OCI-LY1 (cell line): ENCODE results near the gene NAV2.

Experiments used
- H2AFZ ChIP-seq: fragments of 200-600 bp; sonication (generic), shearing (Covaris generic); 2 replicates; pipeline ENCODE4 v1.6.0; 2014; ENCODE audit warnings: antibody characterized with exemption, mild to moderate bottlenecking, low read length
- H3F3A ChIP-seq: fragments of 200-600 bp; sonication (generic), shearing (Covaris generic); 2 replicates; pipeline ENCODE4 v1.6.0; 2014; ENCODE audit warnings: mild to moderate bottlenecking, antibody characterized with exemption, low read length, moderate library complexity; ENCODE audit not compliant: insufficient read depth
- H3K27ac ChIP-seq: fragments of 200-600 bp; sonication (generic); 2 replicates; pipeline ENCODE4 v1.5.1; 2014; ENCODE audit warnings: low read length, mixed run types, mild to moderate bottlenecking, low read depth; ENCODE audit not compliant: poor library complexity, severe bottlenecking
- H3K27me3 ChIP-seq: fragments of 200-600 bp; sonication (generic); 2 replicates; pipeline ENCODE4 v1.6.0; 2014; ENCODE audit warnings: antibody characterized with exemption, mild to moderate bottlenecking, low read length, moderate library complexity; ENCODE audit not compliant: insufficient read depth
- H3K36me3 ChIP-seq: fragments of 200-600 bp; sonication (generic); 2 replicates; pipeline ENCODE4 v1.6.1; 2014; ENCODE audit warnings: mild to moderate bottlenecking, antibody characterized with exemption, low read length, moderate library complexity, mixed read lengths; ENCODE audit not compliant: insufficient read depth
- H3K4me1 ChIP-seq: fragments of 200-600 bp; sonication (generic); 2 replicates; pipeline ENCODE4 v1.5.1; 2014; ENCODE audit warnings: mild to moderate bottlenecking, low read length, moderate library complexity; ENCODE audit not compliant: insufficient read depth, severe bottlenecking
- H3K4me2 ChIP-seq: fragments of 200-600 bp; sonication (generic), shearing (Covaris generic); 2 replicates; pipeline ENCODE4 v1.6.1; 2014; ENCODE audit warnings: low read length
- H3K4me3 ChIP-seq: fragments of 200-600 bp; sonication (generic); 2 replicates; pipeline ENCODE4 v1.5.1; 2014; ENCODE audit warnings: low read length, low read depth, mild to moderate bottlenecking, mixed read lengths; ENCODE audit not compliant: poor library complexity, severe bottlenecking
- H3K79me2 ChIP-seq: fragments of 200-600 bp; shearing (Covaris generic); 2 replicates; pipeline ENCODE4 v1.6.1; 2016; ENCODE audit warnings: mixed run types, low read length, mixed read lengths; ENCODE audit not compliant: insufficient read depth
- H3K9ac ChIP-seq: fragments of 200-600 bp; sonication (generic), shearing (Covaris generic); 2 replicates; pipeline ENCODE4 v1.6.1; 2014; ENCODE audit warnings: mild to moderate bottlenecking, low read length, mixed read lengths
- H3K9me2 ChIP-seq: fragments of 200-600 bp; sonication (generic), shearing (Covaris generic); 2 replicates; pipeline ENCODE4 v1.6.1; 2014; ENCODE audit warnings: low read depth, mild to moderate bottlenecking, low read length, mixed read lengths
- H3K9me3 ChIP-seq: fragments of 200-600 bp; shearing (Covaris generic); 2 replicates; pipeline ENCODE4 v1.6.1; 2014; ENCODE audit warnings: low read length, mixed read lengths
- H4K20me1 ChIP-seq: fragments of 200-600 bp; sonication (generic), shearing (Covaris generic); 2 replicates; pipeline ENCODE4 v1.6.0; 2016; ENCODE audit warnings: mild to moderate bottlenecking, low read length; ENCODE audit not compliant: insufficient read depth
- EZH2 ChIP-seq: fragments of 200-600 bp; sonication (generic), shearing (Covaris generic); IDR thresholded peaks from 2 replicates; pipeline ENCODE4 v1.8.0; 2017; ENCODE audit warnings: borderline replicate concordance, mixed run types, mild to moderate bottlenecking, antibody characterized with exemption, low read length, moderate library complexity, mixed read lengths
- TF ChIP-seq, protein P1 (sequence below): fragments of 200-600 bp; sonication (generic), shearing (Covaris generic); IDR thresholded peaks from 2 replicates; pipeline ENCODE4 v1.5.1; 2017; ENCODE audit warnings: mild to moderate bottlenecking, antibody characterized with exemption, low read length, moderate library complexity, mixed read lengths

Gene NAV2

DNA sequence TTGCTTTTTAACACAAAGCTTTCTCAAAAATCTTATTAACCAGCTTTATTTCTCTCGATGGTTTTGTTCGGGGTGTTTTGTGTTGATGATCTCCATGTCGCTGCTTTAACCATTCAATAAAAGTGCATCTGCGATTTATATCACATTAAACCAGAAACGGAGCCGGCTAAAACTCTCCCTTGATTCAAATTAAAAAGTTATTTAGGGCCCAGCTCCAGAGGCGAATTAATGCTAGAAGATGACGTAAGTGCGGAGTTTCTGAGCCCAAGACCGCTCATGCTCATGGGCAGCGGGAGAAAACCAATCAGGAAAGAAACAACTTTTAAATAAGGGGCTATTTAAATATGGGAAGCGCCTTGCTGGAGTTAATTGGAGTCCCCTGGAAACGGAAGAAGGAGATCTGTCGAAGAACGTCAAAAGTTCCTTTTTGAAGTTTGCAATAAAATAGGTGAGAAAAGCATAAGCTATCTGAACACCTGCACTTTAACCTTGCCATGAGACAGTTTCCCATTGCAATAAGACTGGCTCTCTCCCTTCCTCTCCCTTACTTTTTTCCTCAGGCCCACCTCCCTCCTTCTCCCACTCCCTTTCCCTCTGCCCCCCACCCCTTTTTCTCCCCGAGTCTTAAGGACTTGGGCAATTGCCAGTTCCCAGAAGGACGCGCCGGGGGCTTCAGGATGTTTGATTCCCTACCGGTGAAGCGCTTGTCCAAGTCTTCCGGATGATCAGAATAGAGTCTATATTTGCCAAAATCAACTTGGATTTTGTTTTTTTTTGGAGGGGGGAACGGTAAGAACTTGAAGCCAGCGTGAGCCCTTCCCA, 449.5 kb downstream of the NAV2 start:
- Histone ChIP-seq H3K36me3 (no peaks in the 10 kb centered on the region), H4K20me1 (no peaks in the 10 kb centered on the region), H2AFZ (no peak overlapping the region), H3K79me2 (no peaks in the 10 kb centered on the region), H3F3A (no peaks in the 10 kb centered on the region), H3K27me3 (peaks cover 3% of the 10 kb centered on the region; the same call in 1 of the 2 replicates), H3K9me3 (no peaks in the 10 kb centered on the region), H3K27ac (no peak overlapping the region), H3K4me3 (no peak overlapping the region), H3K4me2 (no peak overlapping the region), H3K9ac (no peak overlapping the region), H3K9me2 (no peaks in the 10 kb centered on the region), H3K4me1 (no peaks in the 10 kb centered on the region)
- TF ChIP-seq EZH2, result no peak
- TF ChIP-seq, protein P1, sequence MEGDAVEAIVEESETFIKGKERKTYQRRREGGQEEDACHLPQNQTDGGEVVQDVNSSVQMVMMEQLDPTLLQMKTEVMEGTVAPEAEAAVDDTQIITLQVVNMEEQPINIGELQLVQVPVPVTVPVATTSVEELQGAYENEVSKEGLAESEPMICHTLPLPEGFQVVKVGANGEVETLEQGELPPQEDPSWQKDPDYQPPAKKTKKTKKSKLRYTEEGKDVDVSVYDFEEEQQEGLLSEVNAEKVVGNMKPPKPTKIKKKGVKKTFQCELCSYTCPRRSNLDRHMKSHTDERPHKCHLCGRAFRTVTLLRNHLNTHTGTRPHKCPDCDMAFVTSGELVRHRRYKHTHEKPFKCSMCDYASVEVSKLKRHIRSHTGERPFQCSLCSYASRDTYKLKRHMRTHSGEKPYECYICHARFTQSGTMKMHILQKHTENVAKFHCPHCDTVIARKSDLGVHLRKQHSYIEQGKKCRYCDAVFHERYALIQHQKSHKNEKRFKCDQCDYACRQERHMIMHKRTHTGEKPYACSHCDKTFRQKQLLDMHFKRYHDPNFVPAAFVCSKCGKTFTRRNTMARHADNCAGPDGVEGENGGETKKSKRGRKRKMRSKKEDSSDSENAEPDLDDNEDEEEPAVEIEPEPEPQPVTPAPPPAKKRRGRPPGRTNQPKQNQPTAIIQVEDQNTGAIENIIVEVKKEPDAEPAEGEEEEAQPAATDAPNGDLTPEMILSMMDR, result no peak

DNA sequence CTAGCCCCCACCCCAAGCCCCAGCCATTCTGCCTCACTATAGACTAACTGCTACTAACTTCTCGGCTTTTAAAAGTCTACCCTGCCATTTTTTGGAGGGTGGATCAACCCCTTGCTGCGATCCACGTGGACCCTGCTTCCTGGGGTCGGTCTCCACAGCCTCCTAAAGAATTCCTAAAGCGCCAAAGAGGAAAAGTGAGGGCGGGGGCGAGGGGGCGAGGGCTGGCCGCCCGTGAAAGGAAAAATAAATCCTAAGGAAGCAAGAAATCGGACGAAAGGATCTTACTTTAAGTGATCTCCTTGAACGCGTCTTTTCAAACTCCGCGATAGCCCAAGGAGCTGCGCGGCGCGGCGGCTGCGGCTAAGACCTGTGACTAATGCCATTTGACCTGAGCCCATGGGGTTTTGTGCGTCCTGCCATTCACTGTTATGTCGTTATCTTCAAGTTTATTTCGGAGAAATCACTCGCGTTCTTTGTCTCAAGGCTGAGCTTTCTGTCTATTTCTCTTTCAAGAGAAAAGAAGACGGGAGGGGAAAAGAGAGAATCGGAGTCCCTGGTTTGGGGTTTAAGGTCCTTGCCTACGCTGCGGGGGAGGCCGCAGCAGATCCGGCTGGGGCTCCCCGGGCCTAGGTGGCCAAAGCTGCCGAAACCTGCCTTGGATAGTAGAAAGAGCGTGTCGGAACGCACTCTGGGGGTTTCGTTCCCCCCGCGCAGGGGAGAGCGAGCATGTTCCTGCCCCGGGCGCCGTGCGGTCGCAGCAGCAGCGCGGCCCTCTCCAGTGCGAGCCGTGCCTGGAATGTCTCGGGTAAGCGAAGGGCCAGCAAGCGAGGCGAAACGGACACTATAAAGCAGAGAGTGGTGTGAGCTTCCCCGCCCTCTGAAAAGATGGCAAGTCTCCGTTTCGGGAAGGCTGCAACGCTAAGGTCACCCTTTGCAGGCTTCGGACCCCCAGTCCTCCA, 450.5 kb downstream of the NAV2 start:
- no peak overlapping the region for H3K4me2 ChIP-seq

DNA sequence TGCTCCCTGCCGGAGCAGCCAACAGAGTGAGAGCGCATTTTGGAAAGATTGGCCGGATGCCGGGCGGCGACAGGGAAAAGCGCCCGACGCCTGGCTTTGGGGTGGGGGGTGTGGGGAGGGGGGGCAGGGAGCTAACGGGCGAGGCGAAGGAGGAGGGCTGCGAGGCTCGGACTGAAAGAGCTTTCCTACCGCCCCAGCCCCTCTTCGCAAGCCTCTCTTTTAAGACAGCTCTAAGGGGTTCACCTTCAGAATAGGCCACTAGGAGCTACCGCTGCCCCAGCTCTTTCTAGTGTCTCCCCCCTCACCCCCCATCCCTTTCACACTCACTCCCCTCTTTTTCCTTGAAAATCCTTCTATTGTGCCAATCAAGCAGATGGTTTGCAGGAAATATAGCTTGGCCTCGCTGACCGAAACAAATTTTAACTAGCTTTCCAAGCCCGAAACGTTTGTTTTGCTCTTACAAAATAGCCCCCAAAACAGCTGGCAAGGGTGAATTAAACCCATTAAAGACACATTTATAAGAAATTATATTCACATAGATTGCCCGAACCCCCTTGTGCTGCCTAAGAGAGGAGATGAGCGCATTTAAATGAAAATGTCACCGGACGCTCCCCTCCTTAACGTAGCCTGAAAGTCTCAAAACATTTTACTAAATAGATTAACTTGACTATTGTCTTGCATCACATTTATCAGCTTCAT, 451.3 kb downstream of the NAV2 start:
- no peak overlapping the region for H3K4me2 ChIP-seq
- peaks cover 3% of the 10 kb centered on the region; the same call in 1 of the 2 replicates for H3K27me3 ChIP-seq

More for the DNA sequence above, 450.5 kb downstream of the NAV2 start:
- no peaks in the 10 kb centered on the region for H3K79me2 ChIP-seq
- H3F3A ChIP-seq, result no peaks in the 10 kb centered on the region
- no peak for TF ChIP-seq EZH2
- peaks cover 3% of the 10 kb centered on the region; the same call in 1 of the 2 replicates for H3K27me3 ChIP-seq
- no peak overlapping the region for H3K9ac ChIP-seq
- H2AFZ ChIP-seq, result no peak overlapping the region
- no peaks in the 10 kb centered on the region for H3K4me1 ChIP-seq
- H4K20me1 ChIP-seq, result no peaks in the 10 kb centered on the region
- H3K36me3 ChIP-seq, result no peaks in the 10 kb centered on the region
- H3K9me2 ChIP-seq, result no peaks in the 10 kb centered on the region
- no peak overlapping the region for H3K4me3 ChIP-seq
- H3K9me3 ChIP-seq, result no peaks in the 10 kb centered on the region
- H3K27ac ChIP-seq, result no peak overlapping the region

More for the DNA sequence above, 451.3 kb downstream of the NAV2 start:
- no peaks in the 10 kb centered on the region for H3K36me3 ChIP-seq
- no peaks in the 10 kb centered on the region for H4K20me1 ChIP-seq
- H3F3A ChIP-seq, result no peaks in the 10 kb centered on the region
- H3K9ac ChIP-seq, result no peak overlapping the region
- H3K9me2 ChIP-seq, result no peaks in the 10 kb centered on the region
- no peak overlapping the region for H3K27ac ChIP-seq
- H3K4me3 ChIP-seq, result no peak overlapping the region
- TF ChIP-seq, protein P1, result no peak
- no peak for TF ChIP-seq EZH2
- H3K79me2 ChIP-seq, result no peaks in the 10 kb centered on the region
- H2AFZ ChIP-seq, result no peak overlapping the region
- H3K4me1 ChIP-seq, result no peaks in the 10 kb centered on the region
- H3K9me3 ChIP-seq, result no peaks in the 10 kb centered on the region
